Amniotic epithelial cell (primary cell): Measurements from ENCODE around the gene PGLYRP4.
"Not testable (repeated sequence)": the region's sequence is repeated elsewhere in the genome, so short reads cannot be mapped to it uniquely, and the experiment has no call there.

Experiments
- DNase-seq: peaks from one replicate; pipeline ENCODE4 v3.0.0-alpha.2; 2010; ENCODE audit warnings: low read depth

PGLYRP4 gene

DNA sequence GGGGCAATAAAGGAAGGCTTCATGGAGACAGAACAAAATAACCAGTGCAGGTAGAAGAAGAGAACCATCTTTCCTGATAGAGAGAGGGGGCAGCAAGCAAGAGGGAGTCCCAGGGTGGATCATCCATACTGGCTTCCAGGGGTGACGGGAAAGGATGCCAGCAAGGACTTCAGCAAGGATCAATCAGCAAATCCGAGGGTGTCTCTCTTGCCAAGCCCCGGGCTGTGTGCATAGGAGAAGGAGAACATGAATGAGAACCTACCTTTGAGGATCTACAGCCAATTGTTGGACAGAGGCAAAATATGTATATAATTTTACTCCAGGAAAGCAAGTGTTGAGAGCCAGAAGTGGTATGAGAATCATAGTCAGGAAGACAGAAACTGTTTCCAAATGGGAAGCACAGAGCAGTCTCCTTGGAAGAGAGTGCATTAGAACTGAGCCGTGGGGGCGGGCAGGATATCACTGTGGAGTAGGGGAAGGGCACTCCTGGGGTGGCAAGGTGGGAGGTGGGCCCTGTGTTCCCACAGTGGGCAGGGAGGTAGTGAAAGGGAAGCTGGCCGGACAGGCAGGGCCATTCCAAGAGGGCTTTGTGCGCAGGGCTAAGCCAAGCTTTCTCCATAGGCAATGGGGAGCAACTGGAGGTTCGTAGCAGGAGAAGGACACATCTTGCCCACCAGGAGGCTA lies 7.9 kb upstream of the PGLYRP4 start:
- no peak for DNase-seq

DNA sequence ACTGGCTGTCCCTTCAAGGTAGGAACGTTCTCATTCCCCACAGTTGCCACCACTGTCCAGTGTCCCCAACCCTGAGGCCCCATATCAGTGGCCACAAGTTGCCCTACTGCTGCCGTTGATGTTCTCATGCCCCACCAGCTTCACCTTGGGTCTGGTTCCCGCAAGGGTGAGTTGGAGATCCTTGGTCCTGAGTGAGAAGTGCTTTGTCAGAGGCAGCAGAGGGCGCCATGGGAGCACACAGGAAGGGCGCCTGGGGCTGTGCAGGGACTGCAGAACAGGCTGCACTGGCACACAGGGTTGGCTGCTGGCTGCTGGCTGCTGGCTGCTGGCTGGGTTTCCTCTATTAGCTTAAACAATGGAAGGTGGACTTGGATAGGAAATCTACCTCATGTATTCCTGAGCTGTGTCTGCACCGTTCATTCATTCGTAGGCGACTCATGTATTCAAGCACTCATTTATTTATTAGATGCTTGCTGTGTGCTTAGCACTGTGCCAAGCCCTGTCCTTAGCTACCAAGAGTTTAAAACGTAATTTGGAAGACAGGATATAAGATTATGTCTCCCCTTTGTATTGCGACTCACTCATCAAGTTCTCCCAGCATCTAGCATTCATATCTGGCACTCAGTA lies 6.9 kb upstream of the PGLYRP4 start:
- peak; percentile 55 for DNase-seq

DNA sequence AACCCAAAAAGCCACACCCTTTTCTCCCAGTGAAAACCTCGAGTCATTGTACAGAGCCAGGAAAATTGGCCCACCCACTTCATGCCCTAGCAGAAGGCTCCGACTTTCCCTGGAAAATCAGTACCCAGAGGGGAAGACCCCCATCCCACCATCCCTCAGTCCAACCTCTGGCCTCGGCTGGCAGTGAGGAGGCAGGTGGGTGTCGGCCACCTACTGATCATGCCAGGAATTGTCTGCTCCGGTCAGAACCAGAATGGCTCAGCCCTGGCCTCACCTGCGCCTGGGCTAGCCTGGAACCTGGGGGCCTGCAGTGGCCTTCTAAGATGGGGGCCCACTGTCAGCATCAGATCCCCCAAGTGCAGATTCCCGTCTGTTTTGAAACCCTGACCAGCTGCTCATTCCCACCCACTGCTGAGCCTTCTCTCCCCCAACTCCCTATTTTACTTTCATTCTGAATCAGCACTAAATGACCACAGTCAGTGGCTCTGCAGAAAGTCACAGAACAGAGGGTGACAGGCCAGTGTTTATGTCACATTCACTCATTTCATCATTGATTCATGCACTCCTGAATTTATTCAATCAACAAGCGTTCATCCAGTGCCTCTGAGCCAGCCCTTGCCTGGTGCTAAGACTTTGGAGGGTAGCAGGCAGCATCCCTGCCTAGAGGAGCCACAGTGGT lies 6.0 kb upstream of the PGLYRP4 start:
- DNase-seq: no peak

DNA sequence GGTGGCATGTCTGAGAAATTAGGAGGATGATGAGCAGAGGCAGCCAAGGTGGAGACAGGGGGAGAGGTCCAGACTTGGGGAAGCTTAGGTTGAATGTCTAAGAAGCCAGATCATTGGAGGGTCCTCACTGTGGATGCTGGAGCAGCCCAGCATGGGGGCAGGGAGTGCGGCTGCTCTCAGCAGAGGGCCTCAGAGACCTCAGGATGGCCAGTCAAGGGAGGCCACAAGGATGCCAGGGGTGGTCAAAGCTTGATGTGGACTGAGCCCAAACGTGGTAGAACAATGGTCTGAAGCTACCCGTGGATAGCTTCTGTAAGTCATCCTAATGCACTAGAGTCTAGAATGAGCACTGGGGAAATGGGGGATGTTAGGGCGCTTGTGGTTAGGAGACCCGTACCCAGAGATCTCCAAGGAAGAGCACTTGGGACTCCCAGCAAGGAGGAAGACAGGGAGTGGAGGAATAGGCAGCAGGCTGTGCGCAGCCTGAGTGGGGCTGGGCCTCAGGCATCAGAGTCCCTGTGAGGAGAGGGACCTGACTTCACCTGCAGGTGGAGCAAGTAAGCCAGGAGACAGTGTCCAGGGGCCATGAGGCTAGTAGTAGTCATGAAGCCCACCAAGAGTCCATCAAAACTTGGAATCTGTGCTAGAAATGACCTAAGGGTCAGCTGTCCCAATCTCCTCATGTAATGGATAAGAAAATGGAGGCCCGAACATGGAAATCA lies 4.7 kb upstream of the PGLYRP4 start:
- DNase-seq: no peak

DNA sequence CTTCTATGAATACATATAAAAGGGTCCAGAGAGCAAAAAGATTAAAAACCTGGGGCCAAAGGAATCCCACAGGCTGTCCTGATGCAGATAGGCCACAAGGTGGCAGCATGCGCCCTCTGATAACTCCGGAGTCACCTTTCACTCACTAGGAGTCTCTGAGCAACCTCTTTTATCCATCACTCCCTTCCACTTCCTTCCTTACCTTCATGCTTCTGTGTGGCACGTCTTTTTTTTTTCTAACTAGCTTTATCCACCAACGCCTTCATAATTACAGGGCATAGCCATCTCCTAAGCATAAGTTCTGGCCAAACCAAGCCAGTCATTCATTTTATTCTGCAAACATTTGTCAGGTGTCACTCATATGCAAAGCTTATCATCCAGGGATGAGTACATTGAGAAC lies 3.9 kb upstream of the PGLYRP4 start:
- DNase-seq: peak; percentile 58

DNA sequence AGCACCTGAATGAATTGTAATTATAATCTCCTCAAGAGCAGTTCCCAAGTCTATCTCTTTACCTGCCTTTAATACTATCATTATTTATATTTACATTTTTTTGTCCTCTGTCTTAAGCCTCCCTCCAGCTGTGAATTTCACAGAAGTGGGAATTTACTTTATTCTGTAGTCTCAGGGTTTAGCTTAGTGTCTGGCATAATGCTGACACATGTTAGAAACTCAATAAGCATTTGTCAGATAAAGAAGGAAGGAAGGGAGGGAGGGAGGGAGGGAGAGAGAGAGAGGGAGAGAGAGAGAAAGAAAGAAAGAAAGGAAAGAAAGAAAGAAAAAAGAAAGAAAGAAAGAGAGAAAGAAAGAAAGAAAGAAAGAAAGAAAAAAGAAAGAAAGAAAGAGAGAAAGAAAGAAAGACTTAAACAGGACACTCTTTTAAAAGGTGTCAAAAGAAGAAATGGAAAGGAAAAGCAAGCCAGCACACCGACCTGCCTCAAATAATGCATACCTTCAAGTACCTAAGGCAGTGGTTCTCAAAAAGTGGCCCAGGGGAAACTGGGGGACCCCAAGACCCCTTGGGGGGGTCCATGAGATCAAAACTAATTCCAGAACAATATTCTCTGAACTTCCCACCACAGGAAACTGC lies 1.8 kb upstream of the PGLYRP4 start:
- DNase-seq: no peak

DNA sequence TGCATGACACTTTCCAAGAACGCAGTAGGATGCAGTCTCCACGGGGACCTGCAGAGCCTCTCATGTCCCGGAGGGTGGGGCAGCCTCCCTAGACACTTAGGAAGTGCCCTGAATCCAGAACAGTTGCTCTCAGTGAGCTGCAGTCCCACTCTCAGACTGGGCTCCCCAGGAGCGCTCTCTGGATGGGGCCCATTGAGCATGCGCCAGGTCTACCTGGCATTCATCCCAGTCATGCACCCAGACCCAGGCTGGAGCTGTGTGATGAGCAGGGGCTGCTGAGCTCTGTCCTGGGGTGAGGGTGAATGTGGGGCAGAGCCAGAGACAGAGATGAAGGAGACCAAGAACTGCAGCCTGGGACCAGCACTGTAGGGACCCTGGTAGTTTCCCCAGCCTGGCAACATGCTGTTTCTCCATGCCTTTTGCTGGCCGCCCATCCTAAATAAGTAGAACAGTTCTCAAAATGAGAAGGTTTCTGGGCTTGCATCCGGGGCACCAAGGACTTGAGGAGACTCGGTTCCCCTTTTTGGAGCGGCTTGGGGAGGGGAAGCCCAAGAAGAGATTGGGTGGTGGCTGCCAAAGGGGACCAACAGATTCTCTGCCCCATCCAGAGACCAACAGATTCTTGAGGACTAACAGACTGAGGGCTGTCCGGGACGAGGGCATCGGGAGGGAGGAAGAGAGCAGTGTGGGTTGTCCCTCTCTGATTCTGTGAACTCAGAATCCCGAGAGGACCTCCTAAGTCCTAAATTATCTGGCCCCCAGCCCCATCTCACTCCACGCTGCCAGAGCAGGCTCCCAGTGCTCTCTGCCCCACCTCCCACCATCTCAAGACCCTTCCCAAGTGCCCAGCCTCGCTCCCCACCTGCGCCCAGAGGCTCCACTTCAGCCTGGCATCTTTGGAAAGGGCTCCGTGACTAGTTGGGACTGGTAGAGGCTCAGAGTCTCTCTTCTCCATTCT lies 1.0 kb upstream of the PGLYRP4 start:
- no peak for DNase-seq

DNA sequence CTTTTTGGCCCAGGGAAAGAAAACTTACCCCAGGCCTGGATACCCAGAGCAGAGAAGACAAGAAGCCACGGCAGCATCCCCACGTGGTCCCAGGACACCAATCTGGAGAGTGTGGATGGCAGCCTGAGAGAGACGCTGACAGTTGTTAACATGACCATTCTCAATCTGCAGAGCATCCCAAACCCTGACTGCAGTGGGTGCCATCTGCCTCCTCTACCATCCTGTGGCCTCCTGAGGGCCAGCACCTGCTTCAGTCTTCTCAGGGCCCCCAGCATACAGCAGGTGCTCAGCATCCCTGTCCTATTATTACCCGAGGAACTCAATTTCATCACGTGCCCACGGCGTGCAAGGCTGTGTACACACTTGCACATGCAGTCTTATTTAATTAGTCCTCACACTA lies 785 bp downstream of the PGLYRP4 start:
- DNase-seq: no peak

DNA sequence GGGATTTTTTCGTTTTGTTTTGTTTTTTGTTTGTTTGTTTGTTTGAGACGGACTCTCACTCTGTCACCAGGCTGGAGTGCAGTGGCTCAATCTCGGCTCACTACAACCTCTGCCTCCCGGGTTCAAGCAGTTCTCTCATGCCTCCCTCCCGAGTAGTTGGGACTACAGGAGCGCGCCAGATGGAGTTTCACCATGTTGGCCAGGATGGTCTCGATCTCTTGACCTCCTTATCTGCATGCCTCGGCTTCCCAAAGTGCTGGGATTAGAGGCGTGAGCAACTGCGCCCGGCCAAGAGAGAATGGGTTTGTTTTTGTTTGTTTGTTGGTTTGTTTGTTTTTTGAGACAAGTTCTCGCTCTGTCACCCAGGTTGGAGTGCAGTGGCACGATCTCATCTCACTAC lies 1.6 kb downstream of the PGLYRP4 start:
- DNase-seq: not testable (repeated sequence)

DNA sequence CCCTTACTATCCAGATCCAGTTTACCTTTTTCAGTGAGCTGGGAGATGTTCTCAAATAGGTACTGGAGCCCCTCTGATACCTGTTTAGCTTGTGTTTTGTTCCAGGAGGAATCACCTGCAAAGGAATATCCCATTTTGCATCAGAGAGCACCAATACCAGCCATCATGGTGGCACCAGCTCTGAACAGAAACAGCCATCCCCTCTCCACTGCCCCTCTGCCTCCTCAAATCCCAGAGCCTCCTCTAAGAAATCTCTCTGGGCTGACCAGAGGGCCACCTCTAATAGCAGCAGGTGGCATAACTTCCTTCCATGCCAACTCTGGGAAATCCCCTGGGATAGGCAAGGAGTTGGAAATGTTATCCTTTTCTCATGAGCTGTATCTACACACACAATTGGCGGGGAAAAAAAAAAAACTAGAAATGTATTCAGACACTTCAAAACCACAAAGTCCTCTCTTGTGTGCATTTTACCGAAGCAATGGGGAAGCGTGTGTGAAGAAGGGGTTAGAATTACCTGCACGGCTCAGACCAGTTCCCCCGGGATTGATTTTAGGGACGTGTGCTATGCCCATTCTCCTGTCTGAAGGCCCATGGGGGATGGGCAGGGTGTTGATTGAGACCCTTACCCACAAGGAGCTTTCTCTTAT lies 2.4 kb downstream of the PGLYRP4 start:
- no peak for DNase-seq

DNA sequence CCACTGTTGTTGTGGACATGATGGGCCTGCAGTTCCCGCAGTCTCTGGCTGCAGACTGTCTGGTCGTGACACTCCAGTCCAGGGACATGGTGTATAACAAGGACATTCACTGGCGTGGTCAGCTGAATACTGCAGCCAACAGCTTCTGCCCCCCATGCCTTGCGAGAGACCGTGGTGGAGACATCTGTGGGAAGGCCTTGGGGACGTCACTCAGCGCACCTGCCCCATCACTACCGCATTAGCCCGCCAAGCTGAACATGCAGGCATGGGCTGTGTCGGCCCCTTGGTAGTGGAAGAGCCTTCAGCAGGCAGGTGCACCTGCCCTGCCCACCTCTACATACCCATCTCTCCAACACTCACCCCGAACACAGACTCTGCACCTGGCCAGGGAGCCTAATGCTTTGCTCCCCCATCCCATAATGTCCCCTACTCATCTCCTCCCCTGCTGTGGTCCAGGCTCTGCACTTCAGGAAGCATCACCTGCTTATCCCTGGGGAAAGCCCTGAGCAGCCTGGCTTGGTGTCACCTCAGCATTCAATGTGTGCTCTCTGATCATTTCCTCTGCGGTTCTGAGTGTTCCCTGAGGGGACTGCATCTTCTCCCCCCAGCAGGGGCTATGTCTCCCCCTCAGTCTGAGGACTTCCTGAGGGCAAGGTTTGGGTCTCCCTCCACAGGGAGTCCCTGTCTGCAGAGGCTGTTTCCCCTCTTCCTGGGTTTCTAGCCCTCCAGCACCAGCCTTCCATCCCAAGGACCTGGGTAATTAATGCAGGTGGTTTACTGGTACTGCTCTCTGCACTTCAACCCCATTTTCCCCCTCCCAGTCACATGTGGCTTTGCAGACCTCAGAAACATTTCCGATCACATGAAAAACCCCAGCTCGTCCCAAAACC lies 3.2 kb downstream of the PGLYRP4 start:
- DNase-seq: no peak

DNA sequence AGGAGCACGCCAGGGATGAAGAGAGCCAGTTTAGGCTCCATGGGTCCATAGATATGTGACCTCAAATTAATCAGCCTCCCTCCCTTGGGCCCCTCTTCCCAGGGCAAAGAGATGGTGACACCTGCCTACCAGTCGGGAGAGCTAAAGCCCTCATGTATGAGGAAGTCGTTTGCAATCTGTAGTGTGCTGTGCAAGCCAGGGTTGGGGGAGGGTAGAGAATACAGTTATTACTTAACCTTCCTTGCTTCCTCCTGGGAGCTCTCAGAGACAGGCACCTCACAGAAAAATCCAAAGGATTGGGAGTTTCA lies 4.0 kb downstream of the PGLYRP4 start:
- DNase-seq: no peak

DNA sequence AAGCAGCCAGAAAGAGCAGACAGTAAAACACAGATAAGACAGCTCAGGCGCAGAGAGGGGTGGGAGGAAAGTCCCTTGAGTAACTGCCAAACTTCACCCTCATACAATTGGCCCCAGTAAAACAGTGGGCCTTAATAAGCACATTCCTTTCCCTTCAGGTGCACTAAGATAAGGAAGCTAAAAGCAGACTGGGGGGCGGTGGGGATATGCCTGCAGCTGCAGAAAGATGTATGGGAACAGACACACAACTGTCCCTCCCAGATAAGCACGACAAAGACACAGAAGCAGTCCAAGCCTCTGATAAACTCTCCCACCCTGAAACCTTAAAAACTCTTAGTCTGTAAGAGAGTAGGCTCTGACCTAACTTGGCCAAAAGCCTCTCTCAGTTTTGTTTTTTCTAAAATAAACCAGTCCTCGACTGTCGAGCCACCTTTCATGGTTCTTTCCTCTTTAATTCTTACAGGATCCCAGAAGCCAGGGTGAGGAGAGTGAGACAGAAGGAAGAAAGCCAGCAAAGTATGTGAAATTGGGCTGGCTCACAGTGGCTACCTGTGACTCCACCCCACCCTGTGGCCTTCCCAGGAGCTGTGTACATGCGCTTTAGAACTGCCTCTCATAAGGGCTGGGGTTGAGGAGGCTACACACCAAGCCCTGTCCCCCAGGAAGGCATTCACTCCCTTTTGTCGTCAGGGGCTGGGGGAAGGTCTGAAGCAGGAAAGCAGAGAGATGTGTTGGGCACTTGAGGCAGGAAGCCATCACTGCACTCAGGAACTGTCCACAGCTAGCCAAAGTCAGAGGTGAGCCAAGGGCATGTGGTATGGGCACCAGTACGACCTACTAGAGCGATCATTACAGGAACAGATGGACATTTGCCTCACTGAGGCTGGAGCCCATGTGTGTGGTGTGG lies 4.6 kb downstream of the PGLYRP4 start:
- no peak for DNase-seq

DNA sequence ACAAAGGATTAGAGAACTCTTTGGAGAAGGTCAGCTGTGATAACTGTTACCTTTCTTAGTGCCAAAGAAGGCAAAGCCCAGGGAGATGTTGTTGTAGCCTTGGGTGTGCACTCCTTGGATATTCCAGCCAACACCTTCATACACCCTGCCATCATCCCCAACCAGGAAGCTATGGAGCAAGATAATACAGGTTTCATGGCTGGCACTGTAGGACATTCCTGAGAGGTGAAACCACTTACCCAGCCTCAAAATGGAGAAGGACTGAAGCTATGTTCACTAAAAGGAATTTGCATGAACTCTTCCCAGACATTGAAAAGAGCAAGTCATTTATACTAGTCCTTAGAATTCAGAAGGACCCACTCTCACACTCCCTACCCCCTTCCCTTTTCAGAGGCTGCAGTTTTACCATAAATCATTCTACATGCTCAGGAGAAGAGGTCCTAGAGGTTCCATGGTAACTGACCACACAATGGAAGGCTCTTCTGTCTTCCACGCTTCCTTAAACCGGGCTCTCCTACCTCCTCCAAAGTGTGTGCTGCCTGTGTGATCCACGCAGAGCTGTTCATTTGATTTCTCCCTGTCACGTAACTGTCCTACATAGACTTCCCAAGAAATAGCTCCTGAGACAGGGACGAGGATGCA lies 5.5 kb downstream of the PGLYRP4 start:
- DNase-seq: no peak

DNA sequence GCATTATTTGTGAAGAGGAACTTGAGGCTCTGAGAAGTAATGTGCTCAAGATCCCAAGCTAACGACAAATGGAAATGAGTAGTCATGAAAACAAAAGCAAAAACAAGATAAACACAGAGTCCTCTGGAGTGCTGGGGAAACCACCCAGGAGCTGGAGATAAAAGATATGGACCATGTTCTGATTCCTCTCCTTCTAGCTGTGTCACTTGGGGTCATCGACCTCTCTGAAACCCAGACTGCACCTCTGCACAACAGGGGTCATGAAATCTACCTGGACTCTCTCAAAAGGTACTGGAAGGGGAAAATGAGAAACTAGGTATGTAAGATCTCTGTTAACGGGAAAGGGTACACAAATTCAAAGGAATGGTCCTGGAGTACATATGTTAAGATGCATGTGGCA lies 6.5 kb downstream of the PGLYRP4 start:
- no peak for DNase-seq

DNA sequence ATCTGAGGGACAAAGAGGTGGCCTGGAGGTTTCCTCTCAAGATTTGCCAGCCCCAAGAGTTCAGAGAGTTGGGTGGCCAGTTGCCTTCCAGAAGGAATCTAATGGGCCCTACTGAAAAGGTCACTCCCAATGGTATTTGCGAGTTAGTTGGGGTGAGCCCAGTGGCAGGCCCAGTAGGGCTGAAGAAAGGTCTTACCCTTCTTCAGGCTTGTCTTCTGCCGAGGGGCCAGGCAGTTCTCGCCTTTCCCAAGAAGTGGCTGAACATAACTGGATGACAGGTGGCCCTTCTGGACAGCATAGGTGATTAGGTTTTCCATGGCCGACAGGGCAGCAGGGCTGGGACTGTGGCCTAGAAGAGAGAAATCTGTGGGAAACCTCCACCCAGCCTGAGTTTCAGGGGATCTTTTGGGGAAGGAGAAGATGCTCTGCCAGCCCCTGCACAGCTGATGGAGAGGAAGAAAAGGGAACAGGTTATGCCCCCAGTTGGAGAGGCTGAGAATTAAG lies 7.2 kb downstream of the PGLYRP4 start:
- no peak for DNase-seq

DNA sequence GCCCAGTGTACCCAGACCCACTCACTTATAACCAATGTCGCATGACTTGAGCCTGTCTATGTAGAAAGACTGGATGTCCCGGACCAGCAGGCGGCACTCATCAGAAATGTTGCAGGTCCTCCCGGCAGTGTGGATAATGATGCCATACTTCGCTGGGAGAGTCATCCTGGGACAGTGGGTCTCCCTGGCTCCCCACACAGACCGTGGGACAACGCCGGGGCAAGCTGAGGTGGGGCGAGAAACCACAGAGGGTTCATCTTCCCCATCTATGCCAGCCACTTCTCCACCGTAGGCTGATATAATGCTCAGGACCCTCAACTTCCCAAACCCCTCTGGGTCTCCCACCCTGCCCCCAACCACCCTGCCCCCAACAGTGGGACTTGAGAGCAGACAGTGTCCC lies 8.3 kb downstream of the PGLYRP4 start:
- DNase-seq: no peak

DNA sequence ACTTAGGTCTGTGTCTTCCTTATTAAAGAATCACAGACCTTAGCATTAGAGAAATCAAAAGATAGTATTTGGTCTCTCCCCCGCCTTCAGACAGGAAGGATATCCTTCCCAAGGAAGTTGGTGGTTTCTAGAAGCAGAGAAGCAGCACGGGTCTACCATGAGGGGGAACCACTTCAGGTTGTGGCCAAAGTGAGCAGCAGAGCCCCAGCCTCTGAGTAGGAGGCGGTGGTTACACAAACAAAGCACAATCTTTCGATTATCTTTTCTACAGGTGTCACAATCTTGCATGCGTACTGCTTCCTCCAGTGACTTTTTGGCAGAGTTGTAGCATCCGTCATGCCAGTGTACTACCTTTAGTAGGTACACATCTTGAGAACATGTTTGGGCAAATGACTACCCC lies 8.8 kb downstream of the PGLYRP4 start:
- no peak for DNase-seq
